ENCODE data around the gene SWSAP1.

The SWSAP1 gene

GRCh38 chr19:11384778-11385129, 10.3 kb downstream of the SWSAP1 start:
- in situ Hi-C loops (cut with MboI; ENCODE audit: low pct_unique_long_range_greater_than_20kb, low sequenced_read_pairs, unreplicated experiment) = no loop called here
- no peak for DNase-seq (ENCODE audit: low spot score)
- no peak for TF ChIP-seq CTCF (IDR thresholded peaks at IDR 0.05; ENCODE audit: extremely low read depth, insufficient read depth, missing control alignments)

- in situ Hi-C loops (cut with MboI; ENCODE audit: low pct_unique_long_range_greater_than_20kb, low sequenced_read_pairs, unreplicated experiment) = no loop called here
- no peak for TF ChIP-seq CTCF (IDR thresholded peaks at IDR 0.05; ENCODE audit: extremely low read depth, insufficient read depth, missing control alignments)
- no peak for DNase-seq (ENCODE audit: low spot score)
Observed at GRCh38 chr19:11387162-11388034, 12.9 kb downstream of the SWSAP1 start.

- DNase-seq (ENCODE audit: low spot score) = no peak
- in situ Hi-C loops (cut with MboI; ENCODE audit: low pct_unique_long_range_greater_than_20kb, low sequenced_read_pairs, unreplicated experiment) = no loop called here
- no peak for TF ChIP-seq CTCF (IDR thresholded peaks at IDR 0.05; ENCODE audit: extremely low read depth, insufficient read depth, missing control alignments)
Observed at GRCh38 chr19:11390359-11390758, 15.9 kb downstream of the SWSAP1 start.

GRCh38 chr19:11390933-11391680, 16.6 kb downstream of the SWSAP1 start:
- in situ Hi-C loops (cut with MboI; ENCODE audit: low pct_unique_long_range_greater_than_20kb, low sequenced_read_pairs, unreplicated experiment) = no loop called here
- DNase-seq (ENCODE audit: low spot score) = no peak
- no peak for TF ChIP-seq CTCF (IDR thresholded peaks at IDR 0.05; ENCODE audit: extremely low read depth, insufficient read depth, missing control alignments)

GRCh38 chr19:11397089-11397610, 22.7 kb downstream of the SWSAP1 start:
- TF ChIP-seq CTCF (IDR thresholded peaks at IDR 0.05; ENCODE audit: extremely low read depth, insufficient read depth, missing control alignments) = no peak
- DNase-seq (ENCODE audit: low spot score) = no peak
- in situ Hi-C loops (cut with MboI; ENCODE audit: low pct_unique_long_range_greater_than_20kb, low sequenced_read_pairs, unreplicated experiment) = no loop called here

- peak; percentile 12 for DNase-seq (ENCODE audit: low spot score)
- TF ChIP-seq CTCF (IDR thresholded peaks at IDR 0.05; ENCODE audit: extremely low read depth, insufficient read depth, missing control alignments) = no peak
- in situ Hi-C loops (cut with MboI; ENCODE audit: low pct_unique_long_range_greater_than_20kb, low sequenced_read_pairs, unreplicated experiment) = no loop called here
Observed at GRCh38 chr19:11399667-11400066, 25.2 kb downstream of the SWSAP1 start.
